Measurements from ENCODE around the gene ADRM1.

- TF ChIP-seq, protein P1, sequence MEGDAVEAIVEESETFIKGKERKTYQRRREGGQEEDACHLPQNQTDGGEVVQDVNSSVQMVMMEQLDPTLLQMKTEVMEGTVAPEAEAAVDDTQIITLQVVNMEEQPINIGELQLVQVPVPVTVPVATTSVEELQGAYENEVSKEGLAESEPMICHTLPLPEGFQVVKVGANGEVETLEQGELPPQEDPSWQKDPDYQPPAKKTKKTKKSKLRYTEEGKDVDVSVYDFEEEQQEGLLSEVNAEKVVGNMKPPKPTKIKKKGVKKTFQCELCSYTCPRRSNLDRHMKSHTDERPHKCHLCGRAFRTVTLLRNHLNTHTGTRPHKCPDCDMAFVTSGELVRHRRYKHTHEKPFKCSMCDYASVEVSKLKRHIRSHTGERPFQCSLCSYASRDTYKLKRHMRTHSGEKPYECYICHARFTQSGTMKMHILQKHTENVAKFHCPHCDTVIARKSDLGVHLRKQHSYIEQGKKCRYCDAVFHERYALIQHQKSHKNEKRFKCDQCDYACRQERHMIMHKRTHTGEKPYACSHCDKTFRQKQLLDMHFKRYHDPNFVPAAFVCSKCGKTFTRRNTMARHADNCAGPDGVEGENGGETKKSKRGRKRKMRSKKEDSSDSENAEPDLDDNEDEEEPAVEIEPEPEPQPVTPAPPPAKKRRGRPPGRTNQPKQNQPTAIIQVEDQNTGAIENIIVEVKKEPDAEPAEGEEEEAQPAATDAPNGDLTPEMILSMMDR (IDR thresholded peaks at IDR 0.05; ENCODE audit: insufficient read depth, low read length, poor library complexity, severe bottlenecking), result no peak
- no peak for TF ChIP-seq EZH2phosphoT487 (conservative IDR thresholded peaks at IDR 0.05; ENCODE audit: low read length)
These were observed 32.9 kb upstream of the ADRM1 start for GRCh38 chr20:62269871-62270270.

Measured in SU-DHL-6 (cell line).